Measurements from ENCODE around the gene NFE2L2.
"Not testable (repeated sequence)": the region's sequence is repeated elsewhere in the genome, so short reads cannot be mapped to it uniquely, and the experiment has no call there.

NFE2L2 gene

GRCh38 chr2:177279847-177280246 lies 15.3 kb upstream of the NFE2L2 start:
- DNase-seq (ENCODE audit: low spot score): no peak

- no peak for DNase-seq (ENCODE audit: low spot score)
Measured at GRCh38 chr2:177275743-177276055, 11.2 kb upstream of the NFE2L2 start.

GRCh38 chr2:177275040-177275742 lies 10.7 kb upstream of the NFE2L2 start:
- no peak for DNase-seq (ENCODE audit: low spot score)

GRCh38 chr2:177273408-177273807 lies 8.9 kb upstream of the NFE2L2 start:
- no peak for DNase-seq (ENCODE audit: low spot score)

- no peak for DNase-seq (ENCODE audit: low spot score)
Measured at GRCh38 chr2:177272765-177273164, 8.2 kb upstream of the NFE2L2 start.

- no peak for DNase-seq (ENCODE audit: low spot score)
Measured at GRCh38 chr2:177271981-177272666, 7.6 kb upstream of the NFE2L2 start.

GRCh38 chr2:177270531-177270930 lies 6.0 kb upstream of the NFE2L2 start:
- DNase-seq (ENCODE audit: low spot score): no peak

- DNase-seq (ENCODE audit: low spot score): no peak
Measured at GRCh38 chr2:177268901-177269300, 4.4 kb upstream of the NFE2L2 start.

- no peak for DNase-seq (ENCODE audit: low spot score)
Measured at GRCh38 chr2:177268187-177268871, 3.8 kb upstream of the NFE2L2 start.

- not testable (repeated sequence) for DNase-seq (ENCODE audit: low spot score)
Measured at GRCh38 chr2:177266955-177267354, 2.4 kb upstream of the NFE2L2 start.

GRCh38 chr2:177265824-177266817 lies 1.6 kb upstream of the NFE2L2 start:
- DNase-seq (ENCODE audit: low spot score): peak; percentile 63

GRCh38 chr2:177264209-177264692 lies 276 bp downstream of the NFE2L2 start:
- no peak for DNase-seq (ENCODE audit: low spot score)

- DNase-seq (ENCODE audit: low spot score): peak; percentile 92
Measured at GRCh38 chr2:177263451-177264208, 897 bp downstream of the NFE2L2 start.

GRCh38 chr2:177262958-177263450 lies 1.5 kb downstream of the NFE2L2 start:
- no peak for DNase-seq (ENCODE audit: low spot score)

GRCh38 chr2:177262092-177262491 lies 2.4 kb downstream of the NFE2L2 start:
- DNase-seq (ENCODE audit: low spot score): no peak

- no peak for DNase-seq (ENCODE audit: low spot score)
Measured at GRCh38 chr2:177261116-177262060, 3.1 kb downstream of the NFE2L2 start.

- no peak for DNase-seq (ENCODE audit: low spot score)
Measured at GRCh38 chr2:177260379-177260778, 4.1 kb downstream of the NFE2L2 start.

- DNase-seq (ENCODE audit: low spot score): no peak
Measured at GRCh38 chr2:177258059-177258458, 6.5 kb downstream of the NFE2L2 start.

GRCh38 chr2:177257471-177257870 lies 7.1 kb downstream of the NFE2L2 start:
- DNase-seq (ENCODE audit: low spot score): no peak

GRCh38 chr2:177256695-177257094 lies 7.8 kb downstream of the NFE2L2 start:
- no peak for DNase-seq (ENCODE audit: low spot score)
